Measurements from ENCODE around the gene SLC2A4.
A peak's percentile ranks its signal among the peaks of the same experiment; 100 is the strongest.

SLC2A4 gene

GRCh38 chr17:7253082-7253481, 28.4 kb upstream of the SLC2A4 start:
- DNase-seq = no peak
- TF ChIP-seq POLR2A (IDR thresholded peaks at IDR 0.05; ENCODE audit: low read length) (no peak), GATA1 (IDR thresholded peaks at IDR 0.05; ENCODE audit: low read depth, low read length) (no peak)

GRCh38 chr17:7254511-7254910, 27.0 kb upstream of the SLC2A4 start:
- no peak for TF ChIP-seq GATA1 (IDR thresholded peaks at IDR 0.05; ENCODE audit: low read depth, low read length)
- no peak for TF ChIP-seq POLR2A (IDR thresholded peaks at IDR 0.05; ENCODE audit: low read length)
- no peak for DNase-seq

GRCh38 chr17:7256766-7257456, 24.6 kb upstream of the SLC2A4 start:
- DNase-seq = no peak
- TF ChIP-seq POLR2A (IDR thresholded peaks at IDR 0.05; ENCODE audit: low read length) (no peak), GATA1 (IDR thresholded peaks at IDR 0.05; ENCODE audit: low read depth, low read length) (no peak)

- no peak for DNase-seq
- TF ChIP-seq GATA1 (IDR thresholded peaks at IDR 0.05; ENCODE audit: low read depth, low read length) = no peak
- no peak for TF ChIP-seq POLR2A (IDR thresholded peaks at IDR 0.05; ENCODE audit: low read length)
Measured at GRCh38 chr17:7258731-7259554, 22.6 kb upstream of the SLC2A4 start.

GRCh38 chr17:7259555-7259889, 22.0 kb upstream of the SLC2A4 start:
- TF ChIP-seq GATA1 (IDR thresholded peaks at IDR 0.05; ENCODE audit: low read depth, low read length) = no peak
- no peak for TF ChIP-seq POLR2A (IDR thresholded peaks at IDR 0.05; ENCODE audit: low read length)
- DNase-seq = no peak

- no peak for DNase-seq
- TF ChIP-seq POLR2A (IDR thresholded peaks at IDR 0.05; ENCODE audit: low read length) (no peak), GATA1 (IDR thresholded peaks at IDR 0.05; ENCODE audit: low read depth, low read length) (no peak)
Measured at GRCh38 chr17:7260151-7260550, 21.4 kb upstream of the SLC2A4 start.

- peak; percentile 24 for TF ChIP-seq POLR2A (IDR thresholded peaks at IDR 0.05; ENCODE audit: low read length)
- TF ChIP-seq GATA1 (IDR thresholded peaks at IDR 0.05; ENCODE audit: low read depth, low read length) = no peak
- peak; percentile 75 to 88 for DNase-seq
Measured at GRCh38 chr17:7260651-7261378, 20.7 kb upstream of the SLC2A4 start.

- TF ChIP-seq GATA1 (IDR thresholded peaks at IDR 0.05; ENCODE audit: low read depth, low read length) (no peak), POLR2A (IDR thresholded peaks at IDR 0.05; ENCODE audit: low read length) (no peak)
- peak; percentile 57 to 59 for DNase-seq
Measured at GRCh38 chr17:7261379-7262191, 19.9 kb upstream of the SLC2A4 start.

- DNase-seq = no peak
Measured at GRCh38 chr17:7262192-7262934, 19.2 kb upstream of the SLC2A4 start, which contains the start of gene CLDN7. Gene CLDN7 (minus strand): TSS chr17:7262478. CDS start chr17:7262043, 435 bp downstream.

GRCh38 chr17:7262935-7263800, 18.4 kb upstream of the SLC2A4 start:
- TF ChIP-seq GATA1 (IDR thresholded peaks at IDR 0.05; ENCODE audit: low read depth, low read length) (no peak), POLR2A (IDR thresholded peaks at IDR 0.05; ENCODE audit: low read length) (no peak)
- peak in 1 of 2 experiments; percentile 46 for DNase-seq

More at GRCh38 chr17:7262192-7262934, 19.2 kb upstream of the SLC2A4 start, which contains the start of gene CLDN7:
- TF ChIP-seq POLR2A (IDR thresholded peaks at IDR 0.05; ENCODE audit: low read length) (no peak), GATA1 (IDR thresholded peaks at IDR 0.05; ENCODE audit: low read depth, low read length) (no peak)

- TF ChIP-seq GATA1 (IDR thresholded peaks at IDR 0.05; ENCODE audit: low read depth, low read length) (no peak), POLR2A (IDR thresholded peaks at IDR 0.05; ENCODE audit: low read length) (no peak)
- no peak for DNase-seq
Measured at GRCh38 chr17:7263801-7264078, 17.8 kb upstream of the SLC2A4 start.

- no peak for TF ChIP-seq GATA1 (IDR thresholded peaks at IDR 0.05; ENCODE audit: low read depth, low read length)
- TF ChIP-seq POLR2A (IDR thresholded peaks at IDR 0.05; ENCODE audit: low read length) = no peak
- no peak for DNase-seq
Measured at GRCh38 chr17:7266784-7267183, 14.7 kb upstream of the SLC2A4 start.

All from erythroblast (primary cell).